IPS-15b (cell line): Measurements from ENCODE around the gene POTEF.
"Not testable (repeated sequence)": the region's sequence is repeated elsewhere in the genome, so short reads cannot be mapped to it uniquely, and the experiment has no call there.

ENCODE experiments used
- H3K27me3 ChIP-seq: one replicate; pipeline ENCODE4 v1.6.1; 2013; ENCODE audit warnings: low read length; ENCODE audit not compliant: control insufficient read depth, insufficient read depth
- H3K36me3 ChIP-seq: one replicate; pipeline ENCODE4 v1.6.1; 2013; ENCODE audit warnings: low read length; ENCODE audit not compliant: control insufficient read depth, insufficient read depth
- H3K4me1 ChIP-seq: one replicate; pipeline ENCODE4 v1.6.1; 2013; ENCODE audit warnings: mild to moderate bottlenecking, low read length; ENCODE audit not compliant: control insufficient read depth, insufficient read depth
- H3K4me3 ChIP-seq: one replicate; pipeline ENCODE4 v1.5.1; 2013; ENCODE audit warnings: low read depth, low read length
- H3K9ac ChIP-seq: one replicate; pipeline ENCODE4 v1.6.1; 2013; ENCODE audit warnings: low read depth, mild to moderate bottlenecking, low read length
- H3K9me3 ChIP-seq: one replicate; pipeline ENCODE4 v1.6.1; 2013; ENCODE audit warnings: mild to moderate bottlenecking, low read length; ENCODE audit not compliant: control insufficient read depth, insufficient read depth

The POTEF gene

DNA sequence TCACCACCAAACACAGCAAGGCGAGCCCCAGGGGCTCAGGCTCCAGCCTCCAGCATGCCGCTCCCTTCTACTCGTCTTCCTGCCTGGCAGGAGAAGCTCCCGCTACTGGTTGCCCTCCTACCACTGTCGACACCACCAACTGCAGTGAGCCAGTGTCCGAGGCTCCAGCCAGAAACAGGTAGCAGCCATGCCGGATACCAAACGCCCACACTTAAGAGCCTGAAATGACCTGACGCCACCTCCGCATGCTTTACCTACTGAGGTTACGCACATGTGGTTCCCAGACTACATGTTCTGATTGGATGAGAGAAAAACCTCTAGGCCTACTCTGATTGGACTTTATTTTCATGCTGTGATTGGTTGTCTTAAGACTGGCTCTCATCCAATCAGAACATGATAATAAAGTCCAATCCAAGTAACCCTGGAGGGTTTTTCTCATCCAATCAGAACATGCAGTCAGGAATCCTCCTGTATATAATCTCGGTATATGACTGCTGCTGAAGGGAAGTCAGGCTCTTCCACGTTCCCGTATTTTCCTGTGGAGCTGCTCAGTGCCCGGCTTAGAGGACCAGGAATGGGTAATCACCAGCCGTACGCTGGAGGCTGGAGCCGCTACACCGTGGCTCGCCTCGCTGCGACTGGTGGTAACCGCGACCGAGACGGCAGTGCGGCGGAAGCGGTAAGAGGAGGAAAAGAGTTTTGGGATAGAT lies at the start of gene POTEF:
TSS of gene POTEF (minus strand) at position 103 of the 710 bp plus-strand sequence. CDS start 8,707 bp downstream, outside the sequence.
- H3K4me3 ChIP-seq, H3K36me3 ChIP-seq, H3K9ac ChIP-seq, H3K9me3 ChIP-seq, H3K27me3 ChIP-seq, H3K4me1 ChIP-seq: not testable (repeated sequence)

DNA sequence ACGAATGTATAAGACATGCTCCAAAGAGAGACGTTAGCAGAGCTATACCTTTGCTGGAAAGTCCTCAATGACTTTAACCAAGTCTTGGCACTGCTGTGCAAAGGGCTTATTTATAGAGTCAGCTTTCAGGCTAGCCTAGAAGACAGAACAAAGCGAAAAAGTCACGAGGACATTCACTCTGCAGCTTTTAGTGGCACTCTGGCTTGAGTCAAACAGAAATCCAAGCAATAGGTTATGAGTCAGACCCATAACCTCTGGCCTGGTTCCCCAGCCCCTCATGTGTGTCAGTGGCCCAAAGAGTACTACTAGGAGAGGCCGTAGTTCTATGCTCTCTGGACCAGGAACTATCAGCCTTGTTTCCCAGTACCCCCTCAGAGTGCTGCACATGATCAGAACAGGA lies 45.8 kb upstream of the POTEF start:
- not testable (repeated sequence) for H3K27me3 ChIP-seq, H3K9ac ChIP-seq, H3K9me3 ChIP-seq, H3K4me3 ChIP-seq, H3K4me1 ChIP-seq
- peaks cover 24% of the 10 kb centered on the region for H3K36me3 ChIP-seq

GRCh38 chr2:130169896-130170295 lies 40.9 kb upstream of the POTEF start:
- no peak overlapping the region for H3K9ac ChIP-seq
- peaks cover 42% of the 10 kb centered on the region for H3K36me3 ChIP-seq
- H3K4me1 ChIP-seq: no peaks in the 10 kb centered on the region
- H3K4me3 ChIP-seq: no peak overlapping the region
- no peaks in the 10 kb centered on the region for H3K27me3 ChIP-seq
- no peaks in the 10 kb centered on the region for H3K9me3 ChIP-seq

GRCh38 chr2:130169163-130169562 lies 40.1 kb upstream of the POTEF start:
- peaks cover 43% of the 10 kb centered on the region for H3K36me3 ChIP-seq
- H3K4me1 ChIP-seq, H3K9ac ChIP-seq, H3K4me3 ChIP-seq, H3K27me3 ChIP-seq, H3K9me3 ChIP-seq: not testable (repeated sequence)

DNA sequence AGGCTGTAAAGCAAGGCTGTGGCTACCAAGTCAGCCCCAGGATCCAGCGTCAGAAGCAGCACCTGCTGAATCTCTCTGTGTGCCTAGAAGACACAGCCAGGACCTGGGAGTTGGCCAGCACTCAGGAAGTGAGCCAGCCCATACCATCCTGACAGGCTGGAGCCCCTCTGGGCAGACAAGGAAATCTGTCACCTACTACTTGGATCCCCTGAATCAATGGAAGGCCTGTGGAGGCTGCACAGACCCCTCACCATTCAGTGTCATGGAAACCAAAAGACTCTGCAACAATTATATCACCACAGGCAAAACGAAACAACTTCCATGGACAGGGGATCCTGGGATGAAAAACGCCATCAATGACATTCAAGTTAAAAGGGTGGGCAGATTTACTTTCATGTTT lies 37.6 kb upstream of the POTEF start:
- peaks cover 39% of the 10 kb centered on the region for H3K36me3 ChIP-seq
- H3K4me3 ChIP-seq, H3K9me3 ChIP-seq, H3K27me3 ChIP-seq, H3K4me1 ChIP-seq, H3K9ac ChIP-seq: not testable (repeated sequence)

GRCh38 chr2:130165293-130166016 lies 36.4 kb upstream of the POTEF start:
- Histone ChIP-seq H3K4me1 (no peaks in the 10 kb centered on the region), H3K36me3 (peaks cover 32% of the 10 kb centered on the region), H3K4me3 (no peak overlapping the region), H3K9me3 (no peaks in the 10 kb centered on the region), H3K9ac (no peak overlapping the region), H3K27me3 (no peaks in the 10 kb centered on the region)

GRCh38 chr2:130162968-130163367 lies 33.9 kb upstream of the POTEF start:
- Histone ChIP-seq H3K36me3 (peaks cover 23% of the 10 kb centered on the region), H3K9ac (no peak overlapping the region), H3K9me3 (no peaks in the 10 kb centered on the region), H3K4me3 (no peak overlapping the region), H3K4me1 (no peaks in the 10 kb centered on the region), H3K27me3 (no peaks in the 10 kb centered on the region)

- H3K27me3 ChIP-seq, H3K9ac ChIP-seq, H3K4me3 ChIP-seq, H3K4me1 ChIP-seq, H3K9me3 ChIP-seq: not testable (repeated sequence)
- H3K36me3 ChIP-seq: peaks cover 19% of the 10 kb centered on the region
These were observed 33.5 kb upstream of the POTEF start for GRCh38 chr2:130162486-130162885.

DNA sequence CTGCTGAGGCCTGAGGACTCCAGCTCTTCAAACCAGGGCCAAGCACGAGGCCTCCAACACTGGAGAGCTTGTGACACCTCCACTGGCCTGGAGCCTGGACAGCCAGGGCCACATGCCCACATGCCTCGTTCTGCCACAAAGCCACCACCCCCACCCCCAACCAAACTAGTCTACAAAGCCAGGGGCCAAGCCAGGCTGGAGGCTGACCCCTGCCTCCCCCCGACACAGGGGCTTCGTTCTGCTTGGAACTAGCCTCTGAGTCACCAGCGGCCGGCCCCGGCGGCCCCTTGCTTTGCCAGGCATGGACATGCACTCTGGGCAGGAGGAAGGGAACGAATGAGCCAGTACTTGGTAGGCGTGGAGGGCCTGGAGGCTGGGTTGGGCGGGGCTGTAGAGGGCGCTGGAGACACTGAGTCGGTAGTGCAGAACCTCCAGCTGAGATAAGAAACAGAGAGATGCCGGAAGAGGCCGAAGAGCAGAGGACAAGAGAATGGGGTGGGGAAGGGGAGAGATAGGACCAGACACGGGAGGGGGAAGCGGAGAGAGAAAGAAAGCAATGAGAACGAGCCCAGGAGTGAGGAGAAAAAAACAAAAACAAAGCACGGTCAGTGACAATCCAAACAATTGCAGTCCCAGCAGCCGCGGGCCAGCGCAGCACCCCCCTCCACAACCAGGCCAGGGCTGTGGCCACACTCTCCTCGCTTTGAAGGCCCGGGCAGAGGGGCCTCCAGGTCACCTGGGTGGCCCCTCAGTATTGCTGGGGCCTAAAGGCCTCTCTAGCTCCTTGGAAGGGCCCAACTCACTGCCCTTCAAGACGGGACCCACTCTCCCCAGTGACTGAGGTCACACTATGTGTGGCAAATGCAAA lies 32.0 kb upstream of the POTEF start:
- H3K27me3 ChIP-seq, H3K9ac ChIP-seq, H3K9me3 ChIP-seq, H3K4me1 ChIP-seq, H3K4me3 ChIP-seq: not testable (repeated sequence)
- peaks cover 11% of the 10 kb centered on the region for H3K36me3 ChIP-seq

GRCh38 chr2:130160131-130160530 lies 31.1 kb upstream of the POTEF start:
- H3K4me3 ChIP-seq: no peak overlapping the region
- no peak overlapping the region for H3K9ac ChIP-seq
- peaks cover 16% of the 10 kb centered on the region for H3K36me3 ChIP-seq
- no peaks in the 10 kb centered on the region for H3K9me3 ChIP-seq
- H3K4me1 ChIP-seq: no peaks in the 10 kb centered on the region
- no peaks in the 10 kb centered on the region for H3K27me3 ChIP-seq

DNA sequence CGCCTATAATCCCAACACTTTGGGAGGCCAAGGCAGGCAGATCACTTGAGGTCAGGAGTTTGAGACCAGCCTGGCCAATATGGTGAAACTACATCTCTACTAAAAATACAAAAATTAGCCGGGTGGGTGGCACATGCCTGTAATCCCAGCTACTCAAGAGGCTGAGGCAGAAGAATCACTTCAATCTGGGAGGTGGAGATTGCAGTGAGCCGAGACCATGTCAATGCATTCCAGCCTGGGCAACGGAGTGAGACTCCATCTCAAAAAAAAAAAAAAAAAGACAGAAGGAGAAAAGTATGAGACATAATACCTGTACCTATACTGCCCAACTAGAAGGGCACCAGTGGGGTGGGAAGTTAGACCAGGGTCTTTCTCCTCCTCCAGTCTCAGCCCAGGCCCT lies 30.4 kb upstream of the POTEF start:
- H3K36me3 ChIP-seq: peaks cover 20% of the 10 kb centered on the region
- not testable (repeated sequence) for H3K4me3 ChIP-seq, H3K9me3 ChIP-seq, H3K27me3 ChIP-seq, H3K4me1 ChIP-seq, H3K9ac ChIP-seq
